ENCODE data around the gene PLA2G4E.

The PLA2G4E gene

DNA sequence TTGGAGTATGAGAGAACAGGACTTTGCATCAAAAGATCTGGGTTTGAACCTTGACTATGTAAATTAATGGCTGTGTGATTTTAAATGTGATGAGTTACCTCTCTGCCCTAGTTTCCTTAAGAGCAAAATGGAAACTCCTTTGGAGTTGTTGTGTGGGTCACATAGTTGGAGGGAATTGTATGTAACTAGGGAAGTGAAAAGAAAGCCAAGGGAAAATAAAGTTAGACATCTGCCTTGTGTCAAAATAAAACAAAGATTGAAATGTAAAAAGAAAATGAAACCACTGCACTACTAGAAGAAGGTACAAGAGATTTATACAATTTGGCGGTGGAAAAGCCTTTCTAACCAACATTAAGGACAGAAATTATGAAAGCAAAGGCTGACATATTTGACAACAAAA is 46.8 kb downstream of the PLA2G4E start:
- DNase-seq: no peak

DNA sequence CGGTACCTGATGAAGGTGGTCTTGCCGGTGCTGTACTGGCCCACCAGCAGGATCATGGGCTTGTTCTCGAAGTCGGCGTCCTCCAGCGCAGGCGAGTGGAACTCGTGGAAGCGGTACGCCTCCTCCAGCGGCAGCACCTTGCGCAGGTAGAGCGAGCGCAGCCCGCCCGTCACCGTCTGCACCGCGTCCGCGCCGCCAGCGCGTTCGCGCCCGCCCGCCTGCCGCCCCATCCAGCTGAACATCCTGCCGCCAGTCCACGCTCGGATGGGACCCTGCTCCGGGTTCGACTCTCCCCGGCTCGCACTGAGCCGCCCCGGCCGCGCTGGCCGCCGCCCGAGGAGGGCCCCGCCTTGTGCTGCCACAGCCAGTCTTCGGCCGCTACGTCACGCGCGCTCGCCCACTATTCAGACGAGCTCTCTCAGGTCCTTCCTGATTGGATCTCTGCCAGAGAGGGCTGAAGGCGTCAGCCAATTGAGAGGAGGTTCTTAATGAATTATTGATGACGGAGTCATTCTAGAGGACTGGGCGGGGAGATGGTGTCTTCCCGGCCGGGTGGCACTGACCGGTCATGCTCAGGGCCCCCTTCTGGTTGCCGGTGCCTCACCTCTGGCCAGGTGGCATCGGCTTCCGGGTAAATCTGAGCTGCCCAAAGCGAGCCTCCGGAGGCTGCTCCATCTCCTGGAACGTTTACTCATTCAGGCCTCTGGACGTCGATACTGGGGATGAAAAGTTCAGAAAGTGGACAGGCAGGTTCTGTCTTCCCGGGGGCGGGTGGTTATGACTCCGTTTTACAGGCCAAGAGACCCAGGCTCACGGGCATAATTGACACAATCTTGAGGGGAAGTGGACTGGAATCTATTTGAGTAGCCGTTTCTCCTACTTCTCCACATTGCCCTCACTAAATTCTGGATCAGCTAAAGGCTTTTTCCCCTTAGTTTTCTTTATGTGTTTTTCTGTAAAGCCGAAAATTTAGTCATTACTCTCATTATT is 48.3 kb downstream of the PLA2G4E start, which contains the start of gene EHD4:
EHD4 (minus strand) TSS at position 305 of the 990 bp plus-strand sequence; CDS start at position 242, 63 bp downstream.
- DNase-seq: peak; percentile 96

DNA sequence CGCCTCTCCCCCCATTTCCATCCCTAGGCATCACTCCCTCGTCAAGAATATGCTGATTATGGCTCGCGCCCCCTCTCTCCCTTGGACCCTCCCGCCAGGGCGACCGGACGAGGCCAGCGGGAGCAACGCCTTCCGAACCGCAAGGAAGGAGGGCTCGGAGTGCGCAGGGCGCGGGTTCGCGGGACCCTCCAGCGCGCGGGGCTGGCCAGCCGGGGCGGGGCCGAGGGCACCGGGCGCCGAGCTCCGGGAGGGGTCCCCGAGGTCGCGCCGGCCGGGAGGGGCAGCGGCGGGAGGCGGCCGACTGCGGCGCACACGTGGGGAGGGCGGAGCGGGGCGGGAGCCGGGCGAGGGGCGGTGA is 49.0 kb downstream of the PLA2G4E start:
- no peak for DNase-seq

DNA sequence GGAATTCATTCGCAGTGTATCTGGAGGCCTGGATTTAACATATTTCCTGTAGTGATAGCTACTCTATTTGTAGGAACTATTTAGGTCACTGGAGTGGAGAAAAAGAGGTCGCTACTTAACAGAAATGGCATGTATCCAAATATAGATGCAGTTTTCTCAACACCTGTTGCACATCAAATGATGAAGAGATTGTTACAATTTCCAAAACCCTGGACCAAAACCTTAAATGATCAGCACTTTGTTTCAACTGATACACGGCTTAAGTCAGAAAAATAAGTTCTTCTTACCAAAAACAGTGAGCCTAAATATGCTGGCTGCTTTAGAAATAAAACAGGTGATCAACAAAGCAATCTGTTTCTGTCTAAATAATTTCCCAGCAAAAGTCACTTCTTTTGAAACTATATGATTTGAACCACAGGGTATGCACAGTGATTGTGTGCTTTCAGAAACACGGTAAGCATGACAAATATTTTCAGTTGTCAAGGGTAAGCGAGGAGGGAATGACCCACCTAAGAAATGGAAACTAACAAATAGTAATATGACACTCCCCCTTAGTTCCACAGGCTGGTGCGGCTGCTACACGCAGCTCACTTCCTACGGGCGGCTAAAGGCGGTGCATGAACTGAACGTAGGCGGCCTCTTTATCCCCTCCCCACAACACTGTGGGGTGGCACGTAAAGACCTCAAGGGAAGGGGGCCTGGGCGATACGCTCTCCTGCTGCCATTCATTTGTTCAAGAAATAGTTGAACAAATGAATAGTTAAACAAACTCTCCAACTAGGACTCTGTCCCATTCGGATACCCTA is 49.5 kb downstream of the PLA2G4E start:
- DNase-seq: peak; percentile 84

DNA sequence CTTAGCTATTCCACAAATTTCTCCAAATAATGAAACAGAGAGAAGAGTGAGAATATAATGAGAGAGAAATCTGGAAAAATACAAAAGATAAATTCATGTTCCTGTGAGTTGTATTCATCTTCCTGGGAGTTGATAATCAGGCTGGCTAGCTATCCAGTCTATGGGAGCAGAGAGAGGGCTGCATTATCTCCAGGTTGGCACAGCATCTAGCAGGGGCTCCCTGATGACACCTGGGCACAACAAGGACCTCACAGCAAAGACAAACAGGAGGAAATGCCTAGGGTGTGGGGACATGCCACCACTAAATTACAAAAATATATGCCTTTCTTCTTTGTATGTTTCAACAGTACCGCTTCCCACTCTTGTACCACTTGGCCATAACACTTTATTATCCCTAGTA is 50.4 kb downstream of the PLA2G4E start:
- no peak for DNase-seq

DNA sequence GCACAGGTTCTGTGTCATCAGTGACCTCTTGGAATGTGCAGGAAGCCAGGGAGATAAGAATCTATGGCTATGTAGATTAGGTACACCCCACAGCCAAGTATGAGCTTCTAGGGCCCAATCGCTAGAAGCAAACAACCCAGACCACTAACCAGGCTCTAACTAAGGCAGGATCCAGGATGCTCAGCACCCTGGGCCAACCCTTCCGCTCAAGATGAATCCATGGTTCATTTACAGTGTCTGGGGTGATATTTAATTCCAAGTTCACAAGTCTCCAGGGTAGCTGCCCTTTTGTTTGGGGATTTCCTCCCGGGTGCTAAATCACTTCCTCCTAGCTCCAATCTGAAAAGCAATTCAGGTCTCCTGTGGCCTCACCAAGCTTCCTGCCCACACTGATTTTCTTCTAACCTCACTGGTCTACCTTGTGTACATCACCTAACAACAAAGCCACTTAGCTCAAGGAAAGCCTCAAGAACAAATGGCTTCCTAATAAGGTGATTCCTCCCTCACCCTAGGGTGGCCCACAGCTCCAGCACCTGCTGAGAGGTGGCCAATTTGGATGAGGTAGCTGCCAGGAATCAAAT is 50.9 kb downstream of the PLA2G4E start:
- peak; percentile 80 for DNase-seq

DNA sequence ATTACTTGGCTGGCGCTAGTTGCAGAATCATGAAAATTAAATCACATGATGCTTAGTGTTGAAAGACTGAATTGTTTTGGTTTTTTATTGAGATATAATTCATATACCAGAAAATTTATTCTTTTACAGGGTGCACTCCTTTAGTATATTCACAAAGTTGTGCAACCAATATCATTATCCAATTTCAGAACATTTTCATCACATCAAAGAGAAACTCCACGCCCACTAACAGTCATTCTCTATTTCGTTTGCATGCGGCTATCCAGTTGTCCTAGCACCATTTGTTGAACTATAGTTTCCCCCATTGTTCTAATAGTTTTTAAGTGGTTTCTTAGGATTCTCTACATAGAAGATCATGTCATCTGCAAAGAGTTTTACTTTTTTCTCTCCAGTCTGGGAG is 52.1 kb downstream of the PLA2G4E start:
- DNase-seq: no peak

DNA sequence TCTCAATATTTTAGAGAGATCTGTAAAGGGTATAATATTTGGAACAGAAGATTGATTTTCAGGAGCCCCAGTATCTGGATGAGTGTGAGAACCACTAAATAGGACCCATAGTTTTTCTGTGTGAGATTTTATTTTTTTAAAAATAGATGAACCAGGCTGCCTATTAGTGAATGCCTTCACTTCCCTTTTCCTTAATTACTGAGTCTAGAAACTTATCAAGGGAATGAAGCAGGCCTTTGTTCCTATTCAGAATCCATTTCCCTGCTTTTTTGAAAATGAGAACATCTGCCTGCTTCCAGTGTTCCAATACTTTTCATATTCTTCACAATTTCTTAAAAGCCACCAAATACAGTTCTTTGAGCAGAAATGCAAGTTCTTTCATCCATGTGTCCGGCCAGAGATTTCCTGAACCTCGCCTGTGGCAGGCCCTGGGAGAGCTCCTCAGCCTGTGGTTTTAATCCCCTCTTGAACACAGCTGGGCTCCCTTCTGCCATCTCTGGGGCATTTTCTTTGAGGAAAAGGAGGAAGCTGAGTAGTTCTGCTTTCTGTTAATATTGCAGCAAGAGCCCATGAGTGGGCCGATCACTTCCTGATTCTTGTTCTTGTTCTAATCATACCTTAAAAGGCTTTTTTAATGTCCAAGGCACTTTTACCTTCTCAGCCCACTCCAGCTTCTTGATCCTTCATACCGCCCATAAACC is 53.2 kb downstream of the PLA2G4E start:
- peak; percentile 19 for DNase-seq

DNA sequence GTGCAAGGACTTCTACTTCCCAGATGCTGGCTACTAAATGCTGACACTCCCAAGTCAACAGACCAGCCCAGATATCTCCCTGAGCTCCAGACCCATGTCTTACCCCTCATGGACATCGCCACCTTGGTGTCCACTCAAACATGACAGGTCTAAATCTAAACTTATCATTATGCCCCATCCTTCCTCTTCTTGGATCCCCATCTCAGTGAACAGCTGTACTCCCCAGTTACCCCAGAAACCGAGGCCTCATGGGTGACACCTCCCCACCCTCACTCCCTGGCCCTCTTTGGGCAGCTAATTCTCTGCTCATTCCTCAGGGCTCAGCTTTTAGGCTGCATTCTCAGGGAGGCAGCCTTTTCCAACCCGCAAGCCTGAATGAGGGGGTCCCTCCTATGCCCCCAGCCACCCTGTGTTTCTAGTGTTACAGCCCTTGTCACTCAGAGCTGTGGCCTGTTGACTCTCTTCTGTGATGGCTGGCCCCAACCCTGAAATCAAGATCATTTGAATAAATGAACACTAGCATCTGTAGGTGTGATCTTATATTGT is 53.8 kb downstream of the PLA2G4E start:
- DNase-seq: no peak

DNA sequence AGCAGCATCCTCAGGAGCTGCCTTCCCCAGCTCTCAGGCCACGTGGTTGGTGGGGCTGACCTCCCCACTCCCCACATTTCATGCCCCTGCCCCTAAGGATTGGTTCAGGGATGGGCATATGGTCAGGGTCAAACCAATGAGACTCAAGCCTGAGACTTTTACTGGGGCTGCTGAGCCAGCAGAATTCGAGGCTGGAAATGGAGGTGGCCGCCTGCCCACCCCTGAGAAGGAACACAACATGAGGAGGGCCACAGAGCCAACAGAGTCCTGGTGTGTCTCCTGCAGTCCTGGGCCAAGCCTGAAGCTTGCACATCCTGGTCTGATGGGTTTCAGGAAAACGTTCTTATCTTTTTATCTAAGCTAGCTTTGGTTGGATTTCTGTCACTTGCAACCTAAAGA is 54.4 kb downstream of the PLA2G4E start:
- DNase-seq: no peak

DNA sequence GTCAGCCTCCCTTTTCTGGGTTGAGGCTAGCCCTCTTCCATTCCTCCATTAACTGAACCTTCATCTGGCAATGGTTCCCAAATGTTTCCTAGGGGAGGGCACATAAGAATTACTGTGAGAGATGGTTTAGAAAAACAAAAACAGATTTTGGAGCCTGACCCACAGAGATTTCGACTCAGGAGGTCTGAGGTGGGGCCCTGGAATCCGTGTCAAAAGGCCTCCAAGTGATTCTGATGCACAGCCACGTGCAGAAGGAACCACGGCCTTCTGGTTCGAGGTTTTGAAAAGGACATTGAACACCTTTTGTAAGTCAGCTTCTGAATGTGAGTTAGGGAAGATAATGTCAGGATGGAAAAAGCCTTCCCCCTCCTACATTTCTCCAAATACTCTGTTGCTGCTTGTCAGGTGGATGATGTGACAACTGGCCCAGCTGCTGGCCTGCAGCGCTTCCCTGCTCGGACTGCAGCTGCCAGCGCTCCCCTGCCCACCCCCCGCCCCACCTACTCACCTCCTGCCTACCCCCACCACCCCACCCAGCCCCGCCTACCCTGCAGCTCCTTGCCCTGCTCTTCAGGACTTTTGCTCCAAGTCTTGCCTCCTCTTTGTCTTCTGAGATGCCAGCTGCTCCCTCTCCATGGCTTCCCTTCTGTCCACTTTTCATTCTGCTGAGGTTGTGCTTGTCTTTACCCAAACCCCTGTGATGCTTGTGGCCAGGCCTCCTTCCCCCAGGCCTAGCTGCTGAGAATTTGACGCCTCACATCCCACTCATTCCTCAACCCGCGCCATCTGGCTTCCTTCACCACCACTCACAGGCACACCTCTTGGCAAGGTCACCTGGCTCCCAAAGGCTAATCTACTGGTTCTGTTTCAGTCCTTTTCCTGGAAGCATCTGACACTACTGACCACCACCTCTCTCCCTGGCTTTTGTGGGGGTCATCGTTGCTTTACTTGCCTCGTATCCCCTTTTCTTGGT is 55.1 kb downstream of the PLA2G4E start:
- DNase-seq: no peak

DNA sequence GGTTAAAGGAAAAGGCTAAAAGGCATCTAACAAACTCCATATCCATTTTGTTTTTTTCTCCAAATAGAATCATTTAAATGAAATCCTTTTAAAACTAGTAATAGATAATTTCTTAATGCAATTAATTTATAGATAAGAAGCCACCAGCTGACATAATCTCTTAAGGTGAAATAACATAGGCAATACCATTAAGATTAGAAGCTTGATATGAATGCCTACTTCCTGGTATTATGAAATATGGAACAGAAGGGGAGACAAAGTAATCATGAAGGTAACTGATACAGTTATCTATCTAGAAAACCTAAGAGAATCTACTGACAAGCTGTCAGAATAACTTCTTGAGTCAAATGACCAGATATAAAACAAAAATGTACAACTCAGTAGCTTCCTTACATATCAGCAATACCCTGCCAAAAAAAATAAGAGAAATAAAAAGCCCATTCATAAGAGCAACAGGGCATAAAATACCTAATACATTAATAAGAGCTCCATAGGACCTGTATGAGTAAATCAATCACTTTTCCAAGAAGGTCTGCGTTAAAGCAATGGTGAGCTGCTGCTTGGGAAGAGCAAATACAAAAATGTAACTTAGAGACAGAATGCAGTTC is 59.1 kb downstream of the PLA2G4E start:
- DNase-seq: no peak

DNA sequence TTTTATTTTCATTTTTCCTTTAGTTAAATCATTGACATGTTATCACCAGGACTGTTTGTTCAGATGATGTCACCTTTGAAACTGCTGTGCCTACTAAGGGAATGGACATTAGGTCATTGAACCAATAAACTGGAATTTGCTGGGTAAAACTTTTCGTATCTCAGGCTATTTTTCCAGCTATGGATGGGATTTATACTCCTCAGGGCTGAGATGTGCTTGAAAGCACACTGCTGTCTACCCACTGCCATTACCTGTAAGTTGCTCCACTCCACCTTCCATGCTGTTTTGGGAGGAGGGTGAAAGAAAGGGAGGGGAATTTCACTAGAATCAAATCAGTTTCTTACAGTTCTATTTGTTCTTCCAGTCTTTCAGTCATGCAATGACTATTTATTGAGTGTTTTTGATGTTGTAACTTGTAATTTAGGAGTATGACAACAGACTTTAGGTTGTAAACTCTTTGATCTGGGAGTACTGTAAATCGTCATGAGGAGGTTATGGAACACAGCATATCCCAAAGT is 59.8 kb downstream of the PLA2G4E start:
- no peak for DNase-seq

DNA sequence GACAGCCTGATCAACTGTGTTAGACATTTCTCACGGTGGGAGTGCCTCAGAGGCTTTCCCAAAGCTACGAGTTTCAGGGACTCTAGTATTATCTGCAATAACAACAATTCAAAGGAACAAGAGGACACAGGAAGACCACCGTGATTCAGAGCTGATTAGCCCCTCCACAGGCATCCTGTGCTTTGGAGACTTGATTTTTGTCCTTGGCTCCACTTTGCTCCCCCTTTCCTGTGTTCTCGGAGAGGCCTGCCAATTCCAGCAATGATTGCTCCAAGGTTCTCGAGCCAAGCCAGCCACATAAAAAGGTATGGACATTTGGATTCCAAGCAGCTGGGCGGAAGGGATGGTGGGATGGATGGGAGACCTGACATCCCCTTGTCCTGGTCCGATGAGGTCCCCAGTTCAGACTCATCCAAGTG is 62.8 kb downstream of the PLA2G4E start:
- no peak for DNase-seq

DNA sequence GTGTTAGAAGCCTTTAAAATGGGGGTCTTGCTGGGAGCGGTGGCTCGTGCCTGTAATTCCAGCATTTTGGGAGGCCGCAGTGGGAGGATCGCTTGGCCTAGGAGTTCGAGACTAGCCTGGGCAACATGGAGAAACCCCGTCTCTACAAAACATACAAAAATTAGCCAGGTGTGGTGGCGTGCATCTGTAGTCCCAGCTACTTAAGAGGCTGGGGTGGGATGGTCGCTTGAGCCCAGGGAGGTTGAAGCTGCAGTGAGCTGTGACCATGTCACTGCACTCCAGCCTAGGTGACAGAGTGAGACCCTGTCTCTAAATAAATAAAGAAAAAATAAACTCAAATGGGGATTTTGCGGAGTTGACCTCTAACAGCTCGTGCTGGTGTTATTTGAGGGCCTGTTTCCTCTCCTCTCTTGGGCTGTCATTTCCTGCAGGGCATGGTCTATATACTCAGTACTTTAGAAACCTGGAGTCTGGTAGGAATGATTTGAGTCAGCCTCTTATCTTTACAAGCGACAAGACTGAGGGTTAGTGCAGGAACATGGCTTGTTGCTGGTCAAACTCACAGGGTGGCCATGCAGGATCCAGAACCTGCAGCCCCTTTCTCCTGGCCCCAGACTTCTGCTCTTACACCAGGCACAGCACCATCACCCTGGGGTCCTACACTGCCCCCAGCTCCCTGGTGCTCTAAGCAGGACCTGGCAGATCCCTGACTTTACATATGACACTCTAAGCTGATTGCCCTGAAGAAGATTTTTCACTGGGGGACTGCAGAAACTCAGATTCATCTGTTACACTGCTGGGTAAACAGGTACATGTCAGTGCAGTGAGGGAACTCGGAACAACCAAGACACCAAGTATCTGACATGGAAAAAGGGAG is 63.6 kb downstream of the PLA2G4E start:
- no peak for DNase-seq

DNA sequence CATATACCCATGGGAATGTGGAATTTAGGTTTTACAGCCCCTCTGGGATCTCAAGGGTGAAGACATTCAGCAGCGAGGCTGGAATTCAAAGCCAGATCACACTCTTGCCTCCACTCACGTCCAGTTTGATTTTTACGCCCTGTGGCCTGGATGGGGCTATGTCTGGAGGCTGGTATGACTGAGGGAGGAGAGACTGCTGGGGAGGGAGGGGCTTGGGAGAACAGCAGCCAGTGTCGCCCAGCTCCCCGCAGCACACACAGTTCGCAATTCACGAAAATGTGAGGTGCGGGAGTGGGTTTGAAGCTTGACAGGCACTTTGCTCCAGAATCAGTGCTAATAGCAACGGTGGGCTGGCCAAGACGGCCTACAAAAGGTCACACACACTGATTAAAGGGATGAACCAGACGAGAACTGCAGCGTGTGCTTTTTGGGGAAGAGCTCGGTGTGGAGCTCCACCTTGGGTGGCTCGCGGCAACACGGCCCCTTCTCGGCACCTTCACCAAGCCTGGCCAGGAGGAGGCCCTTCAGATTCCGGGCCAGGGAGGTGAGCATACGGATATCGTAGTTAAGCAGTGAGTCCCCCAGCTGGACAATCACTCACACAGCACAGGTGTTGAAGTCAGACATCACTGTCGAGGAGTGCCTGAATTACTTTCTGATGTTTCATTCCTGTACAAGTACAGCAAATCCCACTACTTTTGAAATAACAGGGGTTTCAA is 64.9 kb downstream of the PLA2G4E start:
- DNase-seq: no peak

DNA sequence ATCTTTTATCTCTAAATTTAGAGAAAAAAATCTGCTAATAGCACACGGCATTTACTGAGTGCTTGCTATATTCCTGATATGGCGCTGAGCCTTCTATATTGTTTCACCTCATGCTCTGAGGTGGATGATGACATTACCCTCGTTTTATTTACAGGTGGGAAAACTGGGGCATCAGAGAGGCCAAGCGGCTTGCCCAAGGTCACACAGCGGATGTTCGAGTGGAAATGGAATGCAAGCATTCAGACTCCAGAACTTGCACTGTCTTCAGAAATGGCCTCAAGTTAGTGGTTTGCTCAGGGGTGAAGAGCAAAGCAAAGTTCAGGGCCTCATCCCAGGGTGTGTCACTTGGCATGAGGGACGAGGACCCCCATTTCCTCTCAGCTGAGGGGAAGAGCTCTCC is 65.7 kb downstream of the PLA2G4E start:
- DNase-seq: no peak

DNA sequence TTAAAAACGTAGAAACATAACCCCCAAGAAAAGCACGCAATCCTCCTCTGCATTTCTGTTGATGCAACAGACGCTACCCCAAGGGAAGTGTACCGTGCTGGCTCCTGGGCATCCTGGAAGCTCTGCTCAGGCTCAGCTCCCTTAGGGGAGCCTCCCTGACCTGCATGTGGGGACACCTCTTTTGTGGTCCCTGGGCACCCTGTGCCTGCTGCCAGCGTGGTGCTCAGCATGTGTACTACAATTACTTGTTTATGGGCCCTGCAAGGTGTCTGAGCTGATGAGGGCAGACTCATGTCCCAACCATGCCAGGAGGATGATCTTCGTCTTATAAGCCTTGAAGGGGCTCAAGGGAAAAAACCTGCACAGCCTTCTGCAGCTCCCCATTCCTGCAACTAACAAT is 66.8 kb downstream of the PLA2G4E start:
- no peak for DNase-seq

All from CD4-positive, alpha-beta T cell treated with Interleukin-10 for 1 hour (primary cell).